Left colon (tissue), 2 donors: ENCODE results near the gene MRPL38. TPM values are rescaled to one million over a fixed set of nuclear protein-coding genes. Genes with fewer than 3 reads are reported as not detected.

Experiments
- ATAC-seq: fragments of 200-7000 bp; cut with Tn5 transposase; one replicate; pipeline ENCODE4 v1.9.1; 2020; ENCODE audit warnings: mild to moderate bottlenecking, moderate library complexity
- DNase-seq, 2 donors: peaks; one replicate each; pipeline ENCODE4 v3.0.0-alpha.2; 2020
- intact Hi-C, 2 donors: fragments of 100-400 bp; cut with DNase I in 1 of 2; cut with micrococcal nuclease in 1 of 2; formaldehyde crosslinking; loops; one replicate each; pipeline versions ENCODE4 v1.11.2 to v1.14.0; 2022; cut with DNase I, micrococcal nuclease
- total RNA-seq, 2 donors: library from RNA; stranded (reverse); fragmentation: NEBNext Ultra II Directional; extraction: Animal tissue kit (Norgen Biotek cat#: 25700); gene quantifications; one replicate each; pipeline ENCODE4 v1.2.1, GENCODE V29; 2021
- donor health status: DM: no; HTN: no; CAD: no.
- donor health status: DM: yes; HTN: yes; CAD: no.

The MRPL38 gene
- total RNA-seq, 2 donors from 2014 or later = 84.2 to 111 TPM

DNA sequence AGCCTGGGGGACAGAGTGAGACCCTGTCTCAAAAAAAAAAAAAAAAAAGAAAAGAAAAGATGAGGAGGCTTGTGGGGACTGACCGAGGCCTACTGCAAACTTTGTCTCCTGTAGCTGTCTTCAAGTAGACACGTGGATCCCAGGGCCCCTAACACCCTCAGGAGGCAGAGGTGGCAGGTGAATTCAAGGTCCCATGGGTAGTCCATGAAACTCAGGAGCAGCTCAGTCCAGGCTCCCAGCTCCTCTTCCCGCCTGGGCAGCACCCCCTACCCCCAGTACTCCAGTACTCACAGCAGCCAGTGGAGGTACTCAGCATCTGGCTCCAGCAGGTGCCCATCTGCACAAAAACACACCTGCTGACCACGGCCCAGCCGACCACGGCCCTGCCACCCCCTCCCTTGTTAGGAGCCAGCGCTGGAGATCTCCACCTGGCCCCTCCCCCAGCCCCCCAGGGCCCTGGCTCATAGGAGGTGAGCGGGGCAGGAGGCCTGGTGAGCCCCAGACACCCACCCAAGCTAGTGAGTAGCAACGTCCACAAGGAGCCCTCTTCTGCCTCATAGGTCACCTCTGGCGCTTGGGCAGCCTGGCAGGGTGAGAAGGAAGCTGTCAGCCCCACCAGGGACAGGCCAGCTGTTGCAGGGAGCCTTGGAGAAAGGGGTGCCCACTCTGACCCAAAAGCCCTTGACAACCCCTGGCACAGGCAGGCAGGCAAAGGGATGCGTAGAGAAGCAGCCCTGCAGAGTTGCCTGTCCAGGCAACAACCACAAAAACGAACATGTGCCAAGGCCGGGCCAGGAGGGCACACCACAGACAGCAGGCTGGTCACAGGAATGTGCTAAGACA lies 3.8 kb downstream of the MRPL38 start:
- ATAC-seq = no peak
- intact Hi-C loops = no loop called here
- DNase-seq = no peak

DNA sequence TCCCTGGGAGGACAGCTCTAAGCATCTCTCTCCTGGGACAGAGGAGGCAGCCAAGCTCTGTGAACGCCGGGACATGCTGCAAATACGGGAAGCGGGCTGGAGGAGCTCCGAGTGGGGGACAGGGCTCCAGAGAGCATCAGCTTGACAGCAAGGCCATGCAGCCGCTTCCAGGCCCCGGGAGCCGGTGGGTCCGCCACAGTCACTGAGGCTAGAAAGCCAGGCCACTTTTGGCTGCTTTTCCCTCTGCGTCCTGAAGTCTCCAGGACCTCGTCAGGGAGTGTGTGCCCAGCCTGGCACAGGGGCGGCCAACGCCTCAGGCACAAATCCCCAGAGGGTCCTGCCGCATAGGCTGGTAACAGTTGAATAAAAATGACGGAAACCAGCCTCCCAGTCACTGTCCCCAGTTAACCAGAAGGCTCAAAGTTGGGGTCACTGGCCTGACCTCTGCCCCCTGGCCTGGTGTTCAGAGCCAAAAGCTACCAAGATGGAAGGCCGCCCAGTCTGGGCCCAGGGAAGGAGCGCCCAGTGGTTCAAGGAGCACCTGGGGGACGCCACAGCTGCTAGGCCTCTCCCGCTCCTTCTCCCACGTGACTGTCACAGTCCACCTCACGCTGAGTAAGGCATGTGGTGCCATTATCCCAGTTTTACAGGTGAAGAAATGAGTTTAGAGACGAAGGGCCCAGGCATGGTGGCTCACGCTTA lies 4.8 kb downstream of the MRPL38 start:
- intact Hi-C loops = no loop called here
- no peak for ATAC-seq
- DNase-seq = no peak

DNA sequence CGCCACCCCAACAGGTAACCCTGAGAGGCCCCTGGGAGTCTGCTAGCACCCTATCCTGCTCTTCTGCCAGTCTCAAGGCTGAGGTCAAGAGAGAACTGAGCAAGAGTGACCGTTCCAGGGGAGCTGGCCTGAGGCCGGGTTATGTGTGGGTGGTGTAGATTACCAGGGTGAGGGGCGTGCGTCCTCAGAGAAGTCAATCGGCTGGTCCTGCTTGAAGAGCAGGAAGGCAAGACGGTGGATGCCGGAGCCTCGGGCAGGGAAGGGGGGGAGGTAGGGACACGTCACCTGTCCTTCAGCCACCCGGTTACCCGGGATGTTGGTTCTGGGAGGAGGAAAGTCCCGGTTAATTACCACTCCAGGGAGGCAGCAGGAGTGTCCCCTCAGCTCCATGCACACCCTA lies 5.3 kb downstream of the MRPL38 start:
- DNase-seq (no peak), ATAC-seq (no peak)
- intact Hi-C loops = no loop called here

DNA sequence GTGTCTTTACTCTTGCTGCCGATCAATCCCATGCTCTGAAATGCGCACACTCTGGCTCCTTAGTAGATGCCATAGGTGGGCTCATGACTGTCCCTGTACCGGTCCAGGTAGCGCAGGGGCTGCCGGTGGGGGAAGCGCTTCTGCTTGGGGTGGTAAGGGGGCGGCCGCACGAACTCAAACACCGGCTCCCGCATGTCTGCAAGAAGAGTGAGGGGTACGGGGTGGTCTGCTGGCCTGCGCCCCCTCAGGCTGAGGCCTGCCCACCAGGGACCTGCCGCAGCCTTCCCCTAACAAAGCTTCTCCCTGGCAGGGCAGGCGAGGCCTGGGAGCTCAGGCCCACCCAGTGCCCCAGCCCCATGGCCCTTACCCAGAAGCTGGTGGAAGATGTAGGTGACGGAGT lies 5.9 kb downstream of the MRPL38 start:
- DNase-seq (no peak), ATAC-seq (no peak)
- intact Hi-C loops = no loop called here

DNA sequence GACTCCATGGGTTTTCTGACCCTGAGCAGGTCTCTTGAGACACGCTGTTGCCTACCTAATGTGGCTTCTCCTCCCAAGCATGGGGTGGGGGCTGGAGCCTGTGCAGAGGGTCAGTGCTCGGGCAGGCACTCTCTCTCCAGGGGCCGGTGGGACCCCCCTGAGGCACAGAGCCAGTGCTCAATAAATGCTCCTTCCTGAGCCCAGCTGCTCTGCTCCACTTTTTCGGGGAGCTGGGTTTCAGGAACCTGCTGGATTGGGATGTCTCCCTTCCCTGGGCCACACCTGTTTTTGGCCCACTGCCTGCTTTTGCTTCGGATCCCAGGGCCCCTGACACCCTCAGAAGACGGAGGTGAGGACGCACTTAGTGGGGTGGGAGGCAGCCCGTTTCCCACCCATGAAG lies 6.6 kb downstream of the MRPL38 start:
- no peak for ATAC-seq
- intact Hi-C loops = no loop called here
- no peak for DNase-seq

DNA sequence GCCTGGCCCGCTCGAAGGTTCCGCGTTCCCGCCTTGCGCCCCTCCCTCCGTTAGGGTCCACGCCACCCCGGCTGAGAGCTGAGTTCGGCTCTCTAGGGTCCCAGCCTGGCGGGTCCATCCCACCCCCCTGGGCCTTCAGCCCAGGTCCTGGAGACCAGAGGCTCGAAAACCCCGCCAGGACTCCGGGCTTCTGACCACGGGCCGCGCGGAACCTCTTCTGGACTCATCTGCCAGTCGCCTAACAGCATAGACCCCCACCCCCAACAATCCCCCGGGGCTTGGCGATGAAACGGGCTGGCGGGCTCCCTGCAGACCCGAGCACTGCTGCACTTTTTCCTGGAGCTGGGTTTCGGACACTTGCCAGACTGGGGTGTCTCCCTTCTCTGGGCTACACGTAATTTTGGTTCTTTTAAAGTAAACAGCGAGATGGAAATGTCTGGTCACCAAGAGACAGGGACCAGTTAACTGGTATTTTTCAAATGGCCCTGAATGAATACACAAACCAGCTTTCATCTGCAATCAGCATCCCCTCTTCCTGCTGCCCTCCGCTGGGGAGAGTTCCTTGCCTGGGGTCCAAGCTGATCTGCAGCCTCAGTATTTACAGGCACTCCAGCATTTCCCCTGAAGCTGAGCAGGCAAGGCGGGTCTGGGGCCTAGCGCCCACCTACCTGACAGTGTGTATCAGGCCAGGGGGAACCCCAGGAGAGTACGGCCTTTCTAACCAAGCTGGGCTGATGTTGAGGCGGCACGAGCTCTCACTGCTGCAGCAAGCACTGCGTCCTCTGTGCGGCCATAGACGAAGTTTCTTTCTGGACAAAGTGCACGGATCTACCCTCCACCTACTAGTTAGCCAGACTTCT lies 7.3 kb downstream of the MRPL38 start:
- ATAC-seq (no peak), DNase-seq (peak; percentile 52 to 54)
- intact Hi-C loops = no loop called here

DNA sequence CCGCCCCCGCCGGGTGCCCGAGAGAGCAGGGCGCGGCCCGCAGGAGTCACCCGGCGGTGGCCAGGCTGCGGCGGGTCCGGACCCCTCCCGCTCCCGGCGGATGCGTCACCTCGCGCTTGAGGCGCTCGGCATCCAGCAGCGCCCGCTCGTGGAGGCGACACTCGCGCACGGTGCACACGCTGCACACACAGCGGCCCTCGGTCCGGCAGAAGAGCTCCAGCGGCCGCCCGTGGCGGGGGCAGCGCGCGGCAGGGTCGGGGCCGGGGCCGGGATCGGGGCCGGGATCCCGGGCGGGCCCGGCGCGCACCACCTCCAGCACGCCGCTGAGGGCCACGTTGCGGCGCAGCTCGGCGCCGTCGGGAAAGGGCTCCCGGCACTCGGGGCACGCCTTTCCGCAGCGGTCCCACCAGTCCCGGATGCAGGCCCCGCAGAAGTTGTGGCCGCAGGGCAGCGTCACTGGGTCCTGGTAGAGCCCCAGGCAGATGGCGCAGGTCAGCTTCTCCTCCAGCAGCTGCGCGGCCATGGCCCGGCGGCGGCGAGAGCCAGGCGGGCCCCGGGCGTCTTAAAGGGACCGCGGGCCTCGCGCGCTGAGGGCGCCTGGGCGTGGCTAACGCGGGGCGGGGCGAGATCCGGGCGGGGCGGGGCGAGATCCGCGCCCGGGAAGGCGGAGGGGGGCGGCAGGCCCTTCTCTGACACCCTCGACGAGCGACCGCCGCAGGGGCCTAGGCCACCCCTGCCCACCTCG lies 8.1 kb downstream of the MRPL38 start, which contains the start of gene TRIM65:
Gene TRIM65 (minus strand): TSS at position 537 of the 745 bp plus-strand sequence. CDS start 14 bp downstream, at position 523.
- DNase-seq = peak; percentile 83 to 90
- peak; percentile 83 for ATAC-seq
- intact Hi-C loops = no loop called here

DNA sequence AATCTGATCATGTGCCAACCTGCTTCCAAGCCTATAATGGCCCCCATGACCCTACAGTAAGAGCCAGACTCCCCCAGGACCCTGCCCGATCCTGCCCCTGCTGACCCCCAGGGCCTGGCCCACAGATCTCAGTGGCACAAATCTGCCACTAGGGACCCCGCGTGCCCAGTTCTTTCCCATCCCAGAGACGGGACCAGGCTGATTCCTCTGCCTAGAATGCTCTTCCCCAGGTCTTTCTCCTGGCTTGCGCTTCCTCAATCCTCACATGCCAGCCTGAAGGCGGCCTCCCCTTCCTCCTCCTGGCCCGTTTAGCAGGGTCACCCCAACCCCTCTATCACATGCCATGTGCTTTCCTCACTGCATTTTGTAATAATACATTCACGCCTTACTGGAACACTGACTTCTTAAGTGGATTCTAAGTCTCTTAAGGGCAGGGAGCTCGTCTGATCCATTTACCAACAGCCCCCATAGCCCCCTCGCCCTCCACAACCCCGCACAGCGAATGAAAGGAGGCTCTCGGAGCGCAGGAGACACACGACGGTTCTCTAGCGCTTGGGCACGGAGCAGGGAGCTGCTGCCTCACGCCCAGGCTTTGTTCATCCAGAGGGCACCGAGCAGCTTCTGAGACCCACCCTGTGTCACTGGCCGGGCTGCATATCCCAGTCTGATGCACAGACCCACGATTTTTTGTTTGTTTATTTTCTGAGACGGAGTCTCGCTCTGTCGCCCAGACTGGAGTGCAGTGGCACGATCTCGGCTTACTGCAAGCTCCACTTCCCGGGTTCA lies 9.1 kb downstream of the MRPL38 start:
- ATAC-seq (peak; percentile 31), DNase-seq (peak in 1 of 2 donors; percentile 47)
- intact Hi-C loops = no loop called here

DNA sequence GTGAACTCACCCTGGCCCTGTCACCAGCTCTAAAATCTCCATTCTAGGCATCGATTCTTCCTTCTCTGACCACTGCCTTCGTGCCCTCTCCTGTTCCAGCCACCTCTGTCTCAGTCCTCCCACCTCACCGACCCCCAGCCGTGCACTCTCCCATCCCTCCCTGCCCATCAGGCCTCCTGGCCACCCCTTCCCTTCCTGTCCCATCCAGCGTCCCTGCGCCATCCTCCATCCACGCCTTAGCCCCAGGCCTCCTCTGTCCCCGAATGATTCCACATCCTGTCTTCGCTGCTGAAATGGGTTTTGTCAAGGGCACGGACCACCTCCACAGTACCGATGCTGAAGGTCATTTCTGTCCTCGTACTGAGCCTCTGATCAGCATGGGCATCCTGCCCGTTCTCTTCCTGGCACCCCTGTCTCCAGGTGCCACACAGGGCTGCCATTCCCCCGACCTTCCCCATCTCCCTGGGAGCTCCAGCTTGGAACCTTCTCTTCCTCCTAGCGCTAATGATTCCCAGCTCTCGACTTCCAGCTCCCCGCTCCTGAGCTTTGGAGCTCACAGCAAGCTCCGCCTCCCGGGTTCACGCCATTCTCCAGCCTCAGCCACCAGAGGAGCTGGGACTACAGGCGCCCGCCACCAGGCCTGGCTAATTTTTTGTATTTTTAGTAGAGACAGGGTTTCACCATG lies 10.5 kb downstream of the MRPL38 start:
- DNase-seq = peak in 1 of 2 donors; percentile 8
- intact Hi-C loops = no loop called here
- ATAC-seq = no peak

DNA sequence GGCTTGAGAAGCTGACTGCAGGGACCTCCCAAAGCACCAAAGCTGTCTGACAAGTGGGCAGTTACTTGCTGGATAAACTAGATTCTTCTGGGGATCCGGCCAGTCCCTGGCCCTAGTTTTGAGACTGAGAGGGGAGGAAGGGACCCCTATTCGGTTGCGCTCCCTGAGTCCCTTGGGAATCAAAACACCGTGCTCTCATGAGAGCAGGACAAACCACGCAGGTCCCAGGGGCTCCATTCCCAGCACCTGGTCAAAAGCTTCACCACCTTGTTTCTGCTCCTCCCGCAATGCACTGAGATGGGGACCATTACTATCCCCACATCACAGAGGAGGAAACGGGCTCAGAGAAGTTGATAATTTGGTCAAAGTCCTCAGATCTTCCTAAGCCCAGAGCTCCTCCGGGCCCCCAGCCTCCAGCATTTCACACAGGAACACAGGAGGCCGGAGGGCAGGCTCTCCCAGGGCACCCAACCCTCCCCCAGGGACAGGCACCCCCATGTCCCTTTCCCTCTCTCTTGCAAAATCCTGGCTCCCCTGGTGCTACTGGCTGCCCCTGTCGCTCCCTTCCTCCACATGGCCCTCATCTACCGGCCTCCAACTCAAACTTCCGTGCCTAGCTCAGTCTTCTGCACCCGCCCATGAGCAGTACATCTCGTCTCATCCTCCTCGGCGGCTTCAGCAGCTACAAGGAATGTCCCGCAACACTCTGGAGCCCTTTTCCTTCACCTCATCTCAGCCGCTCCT lies 11.2 kb downstream of the MRPL38 start:
- DNase-seq (no peak), ATAC-seq (no peak)
- intact Hi-C loops = no loop called here

DNA sequence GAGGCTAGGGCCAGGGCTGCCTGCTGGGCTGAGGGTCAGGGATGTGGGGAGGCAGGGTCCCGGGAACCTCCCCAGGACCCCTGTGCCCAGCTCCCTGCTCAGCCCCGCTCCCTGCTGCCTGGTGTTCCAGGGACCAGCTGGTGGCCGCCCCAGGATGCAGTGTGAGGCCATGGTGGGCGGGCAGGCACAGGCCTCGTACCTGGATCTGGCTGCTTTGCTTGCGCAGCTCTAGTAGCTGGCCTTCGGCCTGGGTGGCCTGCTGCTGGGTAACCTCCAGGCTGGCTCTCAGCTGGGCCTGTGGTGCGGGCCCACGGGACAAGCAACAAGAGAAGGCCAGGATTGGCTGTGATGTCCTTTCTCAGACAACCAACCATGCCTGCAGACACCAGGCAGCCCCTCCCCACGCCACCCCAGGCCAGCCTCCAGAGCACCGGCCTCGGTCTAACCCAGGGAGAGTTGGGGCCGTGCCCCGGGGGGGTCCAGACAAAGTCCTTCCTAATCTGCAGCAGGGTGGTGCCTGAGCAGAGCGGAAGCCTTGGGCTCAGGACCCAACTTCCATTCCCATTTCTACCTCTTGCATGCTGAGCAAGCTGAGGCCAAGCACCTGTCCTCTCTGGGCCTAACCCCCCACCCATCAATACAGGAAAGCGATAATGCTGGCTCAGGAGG lies 12.0 kb downstream of the MRPL38 start:
- DNase-seq = no peak
- intact Hi-C loops = no loop called here
- no peak for ATAC-seq

DNA sequence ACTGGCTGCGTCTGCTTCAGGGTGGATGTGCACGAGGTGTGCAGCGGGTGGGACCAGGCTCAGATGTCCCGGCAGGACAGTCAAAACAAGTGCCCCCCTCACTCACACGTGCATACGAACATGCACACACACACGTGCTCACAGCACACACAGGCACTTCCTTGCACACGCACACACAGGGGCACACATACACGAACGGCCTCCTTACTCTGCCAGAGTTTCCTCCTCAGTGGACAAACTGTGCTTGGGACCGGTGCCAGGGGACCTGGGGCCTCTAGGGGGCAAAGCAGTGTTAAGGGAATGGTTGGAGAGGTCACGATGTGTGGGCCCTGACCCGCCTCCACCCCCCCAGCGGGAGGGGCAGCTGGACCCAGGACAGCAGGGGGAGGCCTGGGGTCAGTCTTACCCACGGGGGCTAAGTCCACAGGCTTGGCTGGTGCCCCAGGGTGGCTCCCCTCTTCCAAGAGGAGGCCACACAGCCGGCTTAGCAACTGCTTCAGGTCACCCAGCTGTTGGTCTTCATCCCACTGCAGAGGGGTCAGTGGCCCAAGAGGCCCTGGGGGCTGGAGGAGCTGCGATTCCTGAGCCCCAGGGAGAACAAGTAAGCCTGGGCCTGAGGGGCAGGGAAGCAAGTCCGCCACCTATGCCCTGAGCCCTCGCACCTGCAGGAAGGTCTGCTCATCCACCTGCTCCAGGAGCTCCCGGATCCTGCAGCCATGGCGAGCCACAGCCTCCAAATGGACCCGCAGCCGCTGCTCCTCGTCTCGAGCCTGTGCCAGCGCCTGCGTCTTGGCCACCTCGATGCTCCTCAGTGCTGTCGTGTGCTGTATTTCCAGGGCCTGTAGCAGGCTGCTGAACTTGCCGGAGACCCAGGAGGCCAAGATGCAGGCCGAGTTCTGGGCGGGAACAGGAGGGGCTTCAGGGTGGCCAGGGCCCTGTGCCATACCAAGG lies 12.8 kb downstream of the MRPL38 start:
- ATAC-seq (no peak), DNase-seq (no peak)
- intact Hi-C loops = no loop called here

DNA sequence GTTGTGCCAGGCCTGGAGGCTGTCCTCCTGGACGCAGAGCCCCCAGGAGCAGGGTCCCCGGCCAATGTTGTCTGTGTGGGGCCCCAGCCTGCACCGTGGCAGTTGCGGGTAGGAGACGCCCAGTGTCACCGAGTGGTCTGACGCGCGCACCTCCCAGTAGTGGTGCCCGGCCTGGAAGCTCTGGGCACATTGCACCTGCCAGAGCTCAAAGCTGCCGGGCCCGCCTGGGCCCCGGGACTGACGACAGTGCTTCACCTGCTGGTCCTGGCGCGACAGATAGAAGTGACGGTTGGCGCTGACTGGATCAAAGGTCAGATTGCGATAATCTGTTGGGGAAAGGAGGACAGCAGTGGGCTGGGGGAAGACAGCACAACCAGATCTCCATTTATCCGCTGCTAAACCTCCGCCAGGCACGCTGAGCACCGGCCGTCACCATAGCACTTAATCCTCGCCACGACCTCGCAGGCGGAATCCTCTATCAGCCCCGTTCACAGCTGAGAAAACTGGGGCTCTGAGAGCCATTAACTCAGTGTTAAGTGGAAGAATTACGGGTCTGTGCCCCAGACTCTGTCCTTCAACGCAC lies 13.6 kb downstream of the MRPL38 start:
- intact Hi-C loops = no loop called here
- no peak for ATAC-seq
- no peak for DNase-seq

DNA sequence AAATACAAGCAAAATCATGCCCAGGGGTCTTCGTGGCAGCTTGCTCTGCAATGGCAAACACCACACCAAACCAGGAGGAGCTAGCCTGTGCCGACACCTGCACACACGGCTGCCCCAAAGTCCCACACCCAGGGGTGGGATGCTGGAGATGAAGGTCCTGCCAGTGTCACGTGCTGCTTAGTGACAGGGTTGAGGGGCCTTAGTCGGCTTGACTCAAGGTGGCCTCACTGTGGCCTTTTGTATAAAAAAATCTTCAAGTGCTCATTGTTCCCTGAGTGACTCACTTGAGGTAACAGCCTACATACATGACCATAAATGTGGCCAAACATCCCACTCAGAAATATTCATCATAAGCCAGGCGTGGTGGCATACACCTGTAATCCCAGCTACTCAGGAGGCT lies 15.2 kb downstream of the MRPL38 start:
- intact Hi-C loops = no loop called here
- DNase-seq (no peak), ATAC-seq (no peak)

DNA sequence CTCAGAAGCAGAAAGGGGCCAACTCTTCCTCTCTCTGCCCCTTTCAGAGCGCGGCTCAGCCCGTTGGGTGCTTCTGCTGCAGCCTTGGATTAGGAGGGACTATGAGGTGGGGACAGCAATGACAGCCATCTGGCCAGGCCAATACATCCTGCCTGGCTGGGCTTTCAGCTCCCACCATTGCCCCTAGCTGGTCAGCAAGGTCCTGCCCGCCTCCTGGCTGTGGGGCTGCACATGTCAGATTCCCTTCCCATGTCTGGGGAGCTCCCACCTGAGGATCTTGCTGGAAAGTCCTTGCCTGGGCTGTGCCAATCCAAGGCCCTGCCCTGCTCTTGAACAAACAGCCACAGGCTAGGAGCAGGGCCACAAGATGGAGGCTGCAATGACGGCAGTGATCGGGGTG lies 16.2 kb downstream of the MRPL38 start:
- no peak for ATAC-seq
- no peak for DNase-seq
- intact Hi-C loops = no loop called here
